Adipose tissue (tissue), 3 donors: Measurements from ENCODE around the gene REXO1. TPM values are rescaled to one million over a fixed set of nuclear protein-coding genes. Genes with fewer than 3 reads are reported as not detected.

Source experiments
- H3K27ac ChIP-seq: one replicate; pipeline ENCODE4 v1.5.1; 2013; ENCODE audit warnings: low read depth, low read length
- WGBS, 3 donors: extraction: QIAGEN DNeasy Blood & Tissue Kit; methylation state at CpG; one replicate each; pipeline ENCODE4 v1.1.7; 2013; 5-methylcytosine and 5-hydroxymethylcytosine counted together
- polyA plus RNA-seq, 3 donors: library from polyadenylated mRNA; stranded (reverse); fragments of 200-250 nt; gene quantifications; one replicate each; pipeline ENCODE4 v1.2.3, GENCODE V29; 2013
- donor health status: healthy with polysubstance abuse.
- donor health status: Bipolar disorder and iron deficiency.
- donor health status: healthy.

Gene REXO1
- polyA plus RNA-seq, 3 donors: 11.0 to 29.2 (median 23.5) TPM

DNA sequence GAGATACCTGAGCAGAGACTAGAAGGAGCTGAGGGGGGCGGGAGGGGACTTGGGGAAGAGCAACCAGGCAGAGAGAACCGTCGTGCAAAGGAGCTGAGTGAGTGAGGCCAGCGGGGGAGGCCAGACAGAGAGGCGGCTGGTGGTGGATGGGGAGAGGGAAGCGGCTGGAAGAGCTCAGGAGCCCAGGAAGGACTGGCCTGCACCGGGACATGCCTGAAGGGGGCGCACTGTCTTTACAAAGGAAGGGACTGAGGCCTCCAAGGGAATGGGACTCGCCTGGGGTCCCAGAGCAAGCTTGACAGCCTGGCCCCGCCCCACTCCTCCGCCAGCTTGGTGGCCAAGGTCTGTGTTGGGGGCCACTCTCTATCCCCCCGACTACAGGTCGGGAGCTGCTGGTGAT lies 80.0 kb downstream of the REXO1 start:
- WGBS, 3 donors: 15 to 18% (median 17%) methylated on average over 13 of the region's 13 CpGs
- no peak overlapping the region for H3K27ac ChIP-seq

DNA sequence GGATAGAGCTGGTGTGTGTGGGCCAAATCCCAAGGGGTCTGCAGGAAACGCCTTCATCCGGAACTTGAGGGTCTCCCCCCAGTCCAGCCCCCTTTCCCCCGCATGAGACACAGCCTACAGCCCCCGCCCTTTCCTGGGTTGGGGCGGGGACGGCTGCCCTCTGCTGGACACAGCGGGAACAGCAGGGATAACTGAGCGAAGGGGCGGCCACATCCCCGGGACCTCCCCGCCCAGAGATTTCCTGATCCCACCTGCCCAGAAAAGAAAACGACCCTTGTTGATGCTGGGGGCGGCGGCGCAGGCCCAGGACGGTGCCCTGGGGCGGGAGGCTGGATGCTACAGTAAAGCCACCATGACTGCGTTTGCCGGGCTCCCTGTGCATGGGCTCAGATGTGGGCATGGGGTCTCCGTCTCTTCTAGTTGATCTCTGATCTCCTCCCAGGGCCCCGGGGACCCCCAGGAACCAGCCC lies 80.8 kb downstream of the REXO1 start:
- 4 to 6% (median 5%) methylated on average over 19 to 21 of the region's 21 CpGs for WGBS, 3 donors
- no peak overlapping the region for H3K27ac ChIP-seq

DNA sequence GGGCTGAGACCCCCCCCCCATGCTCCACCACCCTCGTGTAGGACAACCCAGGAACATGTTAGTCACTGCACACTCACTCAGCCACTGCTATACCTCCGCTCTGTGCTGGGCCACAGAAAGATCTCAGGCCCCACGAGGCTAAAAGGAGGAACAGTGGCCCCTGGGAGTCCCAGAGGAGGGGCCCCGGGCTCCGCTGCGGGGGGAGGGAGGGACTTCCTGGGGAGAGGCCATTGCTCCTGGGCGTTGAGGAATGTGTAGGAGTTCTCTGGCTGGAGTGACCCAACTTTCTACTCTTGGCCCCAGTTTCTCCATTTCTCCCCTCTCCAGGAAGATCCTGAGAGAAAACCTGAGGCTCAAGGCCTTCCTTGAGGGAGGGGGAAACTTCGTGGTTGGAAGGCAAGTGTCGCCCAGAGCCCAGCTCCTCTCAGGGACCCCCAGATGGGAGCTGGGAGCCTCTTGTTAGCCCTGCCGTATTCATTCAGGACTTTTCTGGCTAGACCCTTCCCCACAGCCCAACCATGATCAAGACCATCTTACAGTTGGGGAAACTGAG lies 81.4 kb downstream of the REXO1 start:
- WGBS, 3 donors: 18 to 21% (median 19%) methylated on average over 10 of the region's 10 CpGs
- no peak overlapping the region for H3K27ac ChIP-seq

DNA sequence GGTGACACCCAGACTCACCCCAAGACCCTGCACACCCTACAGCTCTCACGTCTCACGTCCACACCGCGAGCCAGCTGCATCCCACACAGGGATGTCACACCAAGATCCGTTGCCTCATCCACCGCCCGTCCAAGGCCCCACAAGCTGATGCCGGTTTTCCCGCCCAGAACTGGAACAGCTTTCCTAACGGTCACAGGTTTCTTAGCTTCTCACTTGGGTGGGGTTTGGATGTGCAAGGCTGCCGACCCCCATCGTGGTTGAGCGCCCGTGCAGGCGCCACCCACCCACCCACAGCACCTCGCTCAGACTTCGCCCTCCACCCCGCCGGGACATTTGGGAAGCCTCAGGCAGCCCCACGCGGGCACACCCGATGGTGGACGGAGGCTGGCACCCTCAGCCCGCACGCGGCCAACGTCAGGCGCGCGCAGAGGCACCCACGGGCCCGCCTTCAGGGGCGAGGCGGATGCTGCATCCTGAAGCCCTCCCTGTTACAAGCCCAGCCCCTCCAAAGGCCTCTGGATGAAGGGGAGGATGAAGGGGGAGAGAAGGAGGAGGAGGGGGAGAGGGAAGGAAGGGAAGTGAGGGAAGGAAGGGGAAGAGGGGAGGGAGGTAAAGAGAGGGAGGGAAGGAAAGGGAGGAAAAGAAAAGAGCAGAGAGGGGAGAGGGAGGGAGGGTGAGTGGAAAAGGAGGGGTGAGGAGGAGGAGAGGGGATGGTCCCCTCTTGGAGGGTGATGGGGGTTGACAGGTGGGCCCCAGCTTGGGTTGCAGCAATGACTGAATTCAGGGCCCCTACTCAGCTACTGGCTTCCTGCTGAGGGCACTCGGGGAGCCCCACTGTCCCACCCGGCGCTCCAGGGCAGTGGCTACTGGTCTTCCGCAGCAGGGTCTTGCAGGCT lies 82.1 kb downstream of the REXO1 start:
- H3K27ac ChIP-seq: no peak overlapping the region
- 4 to 7% (median 5%) methylated on average over 34 to 38 of the region's 38 CpGs for WGBS, 3 donors

Other genes starting within 250 kb of the REXO1 start
- 100 to 1,000 TPM in 2 of 3 donors, 10 to 100 TPM in 1; 64.5 to 179 (median 163) TPM for gene UQCR11, start 243.0 kb downstream of the REXO1 start, polyA plus RNA-seq
- 10 to 100 TPM; 23.3 to 28.8 (median 26.2) TPM for gene TCF3, start 195.9 kb downstream of the REXO1 start, polyA plus RNA-seq
- not detected for gene ONECUT3, start 95.0 kb downstream of the REXO1 start, polyA plus RNA-seq
- gene ATP8B3, start 36.2 kb downstream of the REXO1 start, polyA plus RNA-seq: 1 to 10 TPM in 1 of 3 donors, under 1 TPM in 2; 0.33 to 1.8 (median 0.80) TPM
- 10 to 100 TPM in 1 of 3 donors, 1 to 10 TPM in 2; 3.7 to 14.4 (median 9.8) TPM for gene KLF16, start 15.1 kb upstream of the REXO1 start, polyA plus RNA-seq
- gene ABHD17A, start 37.0 kb upstream of the REXO1 start, polyA plus RNA-seq: 10 to 100 TPM; 46.1 to 92.9 (median 59.2) TPM
- gene ADAT3, start 56.9 kb upstream of the REXO1 start, polyA plus RNA-seq: 1 to 10 TPM; 2.2 to 4.2 (median 4.2) TPM
- gene SCAMP4, start 56.9 kb upstream of the REXO1 start, polyA plus RNA-seq: 10 to 100 TPM; 18.7 to 29.2 (median 24.0) TPM
- gene CSNK1G2, start 92.7 kb upstream of the REXO1 start, polyA plus RNA-seq: 10 to 100 TPM; 24.6 to 73.9 (median 42.8) TPM
- 10 to 100 TPM; 32.5 to 57.5 (median 47.4) TPM for gene BTBD2, start 167.2 kb upstream of the REXO1 start, polyA plus RNA-seq
- 100 to 1,000 TPM; 175 to 226 (median 190) TPM for gene MKNK2, start 202.8 kb upstream of the REXO1 start, polyA plus RNA-seq
- gene MOB3A, start 247.8 kb upstream of the REXO1 start, polyA plus RNA-seq: 10 to 100 TPM; 10.1 to 35.7 (median 28.6) TPM
- 10 to 100 TPM in 2 of 3 donors, 1 to 10 TPM in 1; 6.5 to 18.7 (median 17.0) TPM for gene IZUMO4, start 248.4 kb upstream of the REXO1 start, polyA plus RNA-seq